ENCODE data around the gene SLC35G2. TPM values are rescaled to one million over a fixed set of nuclear protein-coding genes. Genes with fewer than 3 reads are reported as not detected.

The SLC35G2 gene
- total and polyA plus RNA-seq, 2 donors (not counting 3 experiments of a cell fraction or from before 2014, with no cell fraction given) = 19.4 to 23.9 TPM

DNA sequence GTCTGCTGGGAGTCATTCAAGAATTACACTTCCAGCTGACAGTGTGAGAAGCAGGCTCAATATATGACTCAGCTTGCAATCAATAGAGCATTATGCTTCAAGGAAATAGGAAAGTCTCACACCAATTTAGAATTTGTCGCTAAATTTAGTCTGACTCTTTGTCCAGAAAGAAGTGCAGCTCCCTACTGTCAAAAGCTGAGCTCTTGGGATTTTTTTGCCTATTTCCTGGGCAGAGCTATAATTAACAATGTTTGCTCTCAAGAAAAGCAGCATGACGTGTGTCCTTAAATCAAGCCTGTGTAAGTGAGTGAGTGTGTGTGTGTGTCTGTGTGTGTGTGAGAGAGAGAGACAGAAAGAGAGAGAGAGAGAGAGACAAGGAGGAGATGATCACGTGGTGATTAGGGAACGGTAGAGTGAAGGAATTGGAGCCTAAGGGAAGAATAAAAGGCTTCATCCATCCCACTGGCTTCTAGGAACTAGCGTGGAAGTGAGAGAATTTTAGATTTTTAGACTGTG is 16.4 kb upstream of the SLC35G2 start:
- DNase-seq (ENCODE audit: low read depth, low spot score) = peak; percentile 60
- Histone ChIP-seq H3K4me2 (ENCODE audit: insufficient read depth, low read length) (no peak overlapping the region), H3K27me3 (ENCODE audit: control insufficient read depth in 2 of 2, insufficient read depth in 2 of 2, low read length in 2 of 2) (no peaks in the 10 kb centered on the region), H3K4me3 (replicated peaks in 1 of 3; ENCODE audit: insufficient read depth in 1 of 3, low read depth in 1 of 3, low read length in 3 of 3) (no peak overlapping the region), H4K20me1 (replicated peaks; ENCODE audit: control insufficient read depth, extremely low read depth, insufficient read depth, low read length) (no peaks in the 10 kb centered on the region), H3K9ac (replicated peaks; ENCODE audit: extremely low read depth, insufficient read depth, low read length) (no peak overlapping the region), H3K9me1 (replicated peaks; ENCODE audit: control insufficient read depth, extremely low read depth, insufficient read depth, low read length) (no peaks in the 10 kb centered on the region), H3K27ac (ENCODE audit: insufficient read depth, low read depth, low read length) (no peak overlapping the region), H3K4me1 (ENCODE audit: control insufficient read depth, extremely low read depth, insufficient read depth, low read length) (no peaks in the 10 kb centered on the region), H3K9me3 (replicated peaks; ENCODE audit: control insufficient read depth, insufficient read depth, low read length) (no peaks in the 10 kb centered on the region), H3K79me2 (ENCODE audit: control insufficient read depth, insufficient read depth, low read length) (no peaks in the 10 kb centered on the region), H3K36me3 (ENCODE audit: control insufficient read depth in 2 of 2, extremely low read depth in 1 of 2, insufficient read depth in 2 of 2, low read length in 2 of 2) (no peaks in the 10 kb centered on the region), H2AFZ (ENCODE audit: low read depth, low read length) (peak overlapping the region; percentile 34)
- POLR2A ChIA-PET = interaction anchor here (0.8 kb wide), 1 partner anchor 364 kb away, joined by 3 read pairs; no protein-coding TSS in a partner anchor
- TF ChIP-seq POLR2AphosphoS5 (IDR thresholded peaks at IDR 0.05; ENCODE audit: insufficient read depth, low read depth, low read length) (no peak), GATA2 (IDR thresholded peaks at IDR 0.05; ENCODE audit: insufficient read depth, insufficient read length, low read depth, low read length) (no peak), EZH2 (IDR thresholded peaks at IDR 0.05; ENCODE audit: borderline replicate concordance, low read depth, low read length, severe bottlenecking) (no peak)
- TF ChIP-seq, protein P1, sequence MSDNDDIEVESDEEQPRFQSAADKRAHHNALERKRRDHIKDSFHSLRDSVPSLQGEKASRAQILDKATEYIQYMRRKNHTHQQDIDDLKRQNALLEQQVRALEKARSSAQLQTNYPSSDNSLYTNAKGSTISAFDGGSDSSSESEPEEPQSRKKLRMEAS (IDR thresholded peaks at IDR 0.05; ENCODE audit: insufficient read depth, insufficient read length) = no peak
- TF ChIP-seq, protein P2, sequence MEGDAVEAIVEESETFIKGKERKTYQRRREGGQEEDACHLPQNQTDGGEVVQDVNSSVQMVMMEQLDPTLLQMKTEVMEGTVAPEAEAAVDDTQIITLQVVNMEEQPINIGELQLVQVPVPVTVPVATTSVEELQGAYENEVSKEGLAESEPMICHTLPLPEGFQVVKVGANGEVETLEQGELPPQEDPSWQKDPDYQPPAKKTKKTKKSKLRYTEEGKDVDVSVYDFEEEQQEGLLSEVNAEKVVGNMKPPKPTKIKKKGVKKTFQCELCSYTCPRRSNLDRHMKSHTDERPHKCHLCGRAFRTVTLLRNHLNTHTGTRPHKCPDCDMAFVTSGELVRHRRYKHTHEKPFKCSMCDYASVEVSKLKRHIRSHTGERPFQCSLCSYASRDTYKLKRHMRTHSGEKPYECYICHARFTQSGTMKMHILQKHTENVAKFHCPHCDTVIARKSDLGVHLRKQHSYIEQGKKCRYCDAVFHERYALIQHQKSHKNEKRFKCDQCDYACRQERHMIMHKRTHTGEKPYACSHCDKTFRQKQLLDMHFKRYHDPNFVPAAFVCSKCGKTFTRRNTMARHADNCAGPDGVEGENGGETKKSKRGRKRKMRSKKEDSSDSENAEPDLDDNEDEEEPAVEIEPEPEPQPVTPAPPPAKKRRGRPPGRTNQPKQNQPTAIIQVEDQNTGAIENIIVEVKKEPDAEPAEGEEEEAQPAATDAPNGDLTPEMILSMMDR (IDR thresholded peaks at IDR 0.05; ENCODE audit: extremely low read depth in 1 of 2, insufficient read depth in 1 of 2, low read depth in 1 of 2, low read length in 2 of 2) = no peak
- CTCF ChIA-PET = interaction anchor here (0.9 kb wide), 2 partner anchors 12 to 50 kb away, joined by 3 read pairs; no protein-coding TSS in a partner anchor
- dilution Hi-C loops (cut with MboI; ENCODE audit: extremely low pct_ligation_motif_present, low sequenced_read_pairs) = no loop called here
- peak; percentile 4 for FAIRE-seq
- intact Hi-C loops (cut with micrococcal nuclease) = no loop called here
- BruUV-seq (replicated peaks) = no TSS peak

Data from endothelial cell of umbilical vein (primary cell).